SK-N-SH (cell line): ENCODE results near the gene SLC38A3. TPM values are rescaled to one million over a fixed set of nuclear protein-coding genes. Genes with fewer than 3 reads are reported as not detected.

Experiments used
- CTCF ChIA-PET: fragments of 300-600, 350-600 bp; formaldehyde crosslinking; extraction: SDS; loops from one replicate; lab custom pipeline; 2021; lab: Yijun Ruan, JAX
- POLR2A ChIA-PET: fragments of 350-600 bp; sonication (Branson Sonifier 250); formaldehyde crosslinking; extraction: SDS; loops from one replicate; lab custom pipeline; 2020; ENCODE audit warnings: antibody characterized with exemption, inconsistent platforms; lab: Yijun Ruan, JAX
- DNase-seq: peaks from one replicate; pipeline ENCODE4 v3.0.0; 2012
- H2AFZ ChIP-seq: fragments of 200-600 bp; sonication (generic); 2 replicates; pipeline ENCODE4 v1.8.1; 2016; ENCODE audit warnings: antibody characterized with exemption, mild to moderate bottlenecking, low read depth
- H3F3A ChIP-seq: fragments of 200-600 bp; sonication (generic); replicated peaks from 2 replicates; pipeline ENCODE3; 2016; ENCODE audit warnings: antibody characterized with exemption, mild to moderate bottlenecking; ENCODE audit not compliant: insufficient read depth
- H3K27ac ChIP-seq, 2 experiments: fragments of 200-500 bp in 1 of 2; fragments of 200-600 bp in 1 of 2; sonication (Bioruptor generic) in 1 of 2; sonication (generic), shearing (Covaris generic) in 1 of 2; 2 replicates each; pipeline versions ENCODE4 v1.5.1 to v1.6.1; 2014 to 2016; ENCODE audit warnings: low read depth in 2 of 2, inconsistent platforms in 1 of 2, low read length in 1 of 2, mild to moderate bottlenecking in 1 of 2, mixed read lengths in 1 of 2
- H3K27me3 ChIP-seq: fragments of 200-600 bp; sonication (generic), shearing (Covaris generic); 2 replicates; pipeline ENCODE4 v1.6.1; 2016; ENCODE audit warnings: mixed run types; ENCODE audit not compliant: insufficient read depth
- H3K36me3 ChIP-seq, 2 experiments: fragments of 200-500 bp in 1 of 2; fragments of 200-600 bp in 1 of 2; sonication (Bioruptor generic) in 1 of 2; sonication (generic) in 1 of 2; replicated peaks in 1 of 2; 2 replicates each; pipeline versions ENCODE3 to v1.5.1; 2014 to 2016; ENCODE audit warnings: low read length in 1 of 2, mild to moderate bottlenecking in 1 of 2; ENCODE audit not compliant: insufficient read depth in 2 of 2, control insufficient read depth in 1 of 2
- H3K4me1 ChIP-seq, 2 experiments: fragments of 200-500 bp in 1 of 2; fragments of 200-600 bp in 1 of 2; sonication (Bioruptor generic) in 1 of 2; sonication (generic), shearing (Covaris generic) in 1 of 2; 2 replicates each; pipeline versions ENCODE4 v1.5.1 to v1.6.1; 2014 to 2016; ENCODE audit warnings: low read depth in 1 of 2, low read length in 1 of 2, mixed run types in 1 of 2; ENCODE audit not compliant: insufficient read depth in 2 of 2, control insufficient read depth in 1 of 2
- H3K4me2 ChIP-seq: fragments of 200-600 bp; sonication (generic), shearing (Covaris generic); 2 replicates; pipeline ENCODE4 v1.6.1; 2017; ENCODE audit warnings: mixed run types
- H3K4me3 ChIP-seq, 2 experiments: fragments of 200-500 bp in 1 of 2; fragments of 200-600 bp in 1 of 2; sonication (Bioruptor generic) in 1 of 2; sonication (generic), shearing (Covaris generic) in 1 of 2; 2 replicates each; pipeline versions ENCODE4 v1.5.1 to v1.8.1; 2014 to 2016; ENCODE audit warnings: low read depth in 2 of 2, inconsistent platforms in 1 of 2, low read length in 1 of 2, mild to moderate bottlenecking in 1 of 2, mixed read lengths in 1 of 2, moderate library complexity in 1 of 2
- H3K79me2 ChIP-seq: fragments of 200-600 bp; sonication (generic); 2 replicates; pipeline ENCODE4 v1.8.1; 2017; ENCODE audit warnings: mild to moderate bottlenecking; ENCODE audit not compliant: insufficient read depth
- H3K9ac ChIP-seq: fragments of 200-600 bp; sonication (generic); 2 replicates; pipeline ENCODE4 v1.6.1; 2017; ENCODE audit warnings: mixed run types
- H3K9me2 ChIP-seq: fragments of 200-600 bp; sonication (generic); 2 replicates; pipeline ENCODE4 v1.6.1; 2017; ENCODE audit warnings: mixed run types
- H3K9me3 ChIP-seq: fragments of 200-600 bp; sonication (generic); 2 replicates; pipeline ENCODE4 v1.6.1; 2017; ENCODE audit warnings: mixed run types, mild to moderate bottlenecking, moderate library complexity
- H4K20me1 ChIP-seq: fragments of 200-600 bp; sonication (generic); 2 replicates; pipeline ENCODE4 v1.6.1; 2017; ENCODE audit warnings: mild to moderate bottlenecking, mixed run types; ENCODE audit not compliant: insufficient read depth
- FOSL2 ChIP-seq: IDR thresholded peaks from 2 replicates; pipeline ENCODE4 v1.4.0; 2012; ENCODE audit warnings: low read depth, mild to moderate bottlenecking, moderate library complexity, borderline replicate concordance
- GABPA ChIP-seq: IDR thresholded peaks from 2 replicates; pipeline ENCODE4 v1.4.0; 2012; ENCODE audit warnings: low read depth, mild to moderate bottlenecking
- IRF3 ChIP-seq: fragments of 150-350 bp; IDR thresholded peaks from 2 replicates; pipeline ENCODE4 v1.6.1; 2016; ENCODE audit warnings: mild to moderate bottlenecking, low read depth, low read length
- MXI1 ChIP-seq: IDR thresholded peaks from 2 replicates; pipeline ENCODE4 v1.6.1; 2012; ENCODE audit warnings: mild to moderate bottlenecking, low read depth, low read length, improper control_type of control experiment
- NFIC ChIP-seq: IDR thresholded peaks from 2 replicates; pipeline ENCODE4 v1.4.0; 2012; ENCODE audit warnings: borderline replicate concordance
- PBX3 ChIP-seq: IDR thresholded peaks from 2 replicates; pipeline ENCODE4; 2012
- REST ChIP-seq: IDR thresholded peaks from 2 replicates; pipeline ENCODE4 v1.6.1; 2012; ENCODE audit warnings: mild to moderate bottlenecking, low read depth, low read length, moderate library complexity
- SMC3 ChIP-seq: IDR thresholded peaks from 2 replicates; pipeline ENCODE4 v1.6.1; 2012; ENCODE audit warnings: low read depth, low read length, improper control_type of control experiment
- TCF12 ChIP-seq: IDR thresholded peaks from 2 replicates; pipeline ENCODE4 v1.4.0; 2012
- USF1 ChIP-seq: IDR thresholded peaks from 2 replicates; pipeline ENCODE4 v1.4.0; 2012; ENCODE audit warnings: low read depth, borderline replicate concordance
- YY1 ChIP-seq: IDR thresholded peaks from 2 replicates; pipeline ENCODE4 v1.4.0; 2012; ENCODE audit warnings: low read depth, mild to moderate bottlenecking
- WGBS: methylation state at CpG from one replicate; pipeline ENCODE4 v1.1.6; 2017; ENCODE audit warnings: low lambda C conversion rate; 5-methylcytosine and 5-hydroxymethylcytosine counted together
- polyA plus RNA-seq, 3 experiments: library from polyadenylated mRNA; depleted of rRNA; stranded (reverse); fragments of >200 nt; gene quantifications; 2 replicates each; pipeline ENCODE4 v1.2.3, GENCODE V29; 2012

The SLC38A3 gene
- polyA plus RNA-seq, 1 of the 3 experiments (the other 2 are of a cell fraction): 0.84 TPM

- TF ChIP-seq MXI1 (no peak; the same call in 1 of the 2 replicates), FOSL2 (no peak), GABPA (peak; percentile 70)
- H3K4me1 ChIP-seq: peaks cover 35 to 36% of the 10 kb centered on the region in 2 experiments; a peak in 3 of 4 replicates
- no peaks in the 10 kb centered on the region for H3K9me3 ChIP-seq
- H2AFZ ChIP-seq: no peak overlapping the region
- H4K20me1 ChIP-seq: peaks cover 91% of the 10 kb centered on the region
- ChIA-PET CTCF (interaction anchor here (0.6 to 61.6 kb wide), 30 partner anchors 12 to 370 kb away, joined by 3 to 1375 read pairs (median 5); partner anchors contain the start of genes GNAI2, GNAT1, IFRD2 and SLC38A3), POLR2A (interaction anchor here (1.0 to 1.5 kb wide), 4 partner anchors 11 to 65 kb away, joined by 3 to 4 read pairs (median 4); partner anchors contain the start of gene GNAI2)
- DNase-seq: peak; percentile 50
- peaks cover 100% of the 10 kb centered on the region for H3K79me2 ChIP-seq
- H3F3A ChIP-seq: peaks cover 41% of the 10 kb centered on the region
- H3K27me3 ChIP-seq: no peaks in the 10 kb centered on the region
- H3K27ac ChIP-seq: peak overlapping the region; percentile 72 to 89
- H3K4me3 ChIP-seq: peak overlapping the region; percentile 46 to 57; a peak in 3 of 4 replicates
- H3K9me2 ChIP-seq: no peaks in the 10 kb centered on the region
- H3K9ac ChIP-seq: peak overlapping the region; percentile 55; the same call in 1 of the 2 replicates
- H3K4me2 ChIP-seq: peak overlapping the region; percentile 73
- peaks cover 0 to 15% of the 10 kb centered on the region in 2 experiments for H3K36me3 ChIP-seq
- 23% methylated on average over 9 of the region's 10 CpGs for WGBS
Measured at GRCh38 chr3:50246517-50246954, 41.5 kb downstream of the SLC38A3 start.

GRCh38 chr3:50248387-50248786, 43.3 kb downstream of the SLC38A3 start:
- DNase-seq: no peak
- POLR2A ChIA-PET: no interaction called here
- Histone ChIP-seq H3K27ac (peak overlapping the region in 1 of 2 experiments; percentile 22; a peak in 2 of 4 replicates), H3K4me2 (peak overlapping the region; percentile 47), H4K20me1 (peaks cover 91% of the 10 kb centered on the region), H2AFZ (no peak overlapping the region), H3K9ac (peak overlapping the region; percentile 19), H3K9me3 (no peaks in the 10 kb centered on the region), H3F3A (peaks cover 37% of the 10 kb centered on the region), H3K27me3 (no peaks in the 10 kb centered on the region), H3K79me2 (peaks cover 100% of the 10 kb centered on the region), H3K4me1 (peaks cover 27 to 42% of the 10 kb centered on the region in 2 experiments; a peak in 3 of 4 replicates), H3K9me2 (no peaks in the 10 kb centered on the region), H3K36me3 (peaks cover 5 to 20% of the 10 kb centered on the region in 2 experiments), H3K4me3 (no peak overlapping the region)
- WGBS: 11% methylated on average over 2 of the region's 3 CpGs
- peak; percentile 48; the same call in 1 of the 2 replicates for TF ChIP-seq PBX3
- TF ChIP-seq YY1: no peak
- CTCF ChIA-PET: interaction anchor here (1.1 to 61.6 kb wide), 5 partner anchors 10 to 62 kb away, joined by 3 to 1375 read pairs (median 180); partner anchors contain the start of genes GNAI2 and GNAT1

GRCh38 chr3:50249457-50249856, 44.4 kb downstream of the SLC38A3 start:
- Histone ChIP-seq H3K36me3 (peaks cover 5 to 26% of the 10 kb centered on the region in 2 experiments), H3K4me3 (no peak overlapping the region), H3K4me2 (no peak overlapping the region), H3K27me3 (no peaks in the 10 kb centered on the region), H3K4me1 (peaks cover 27 to 42% of the 10 kb centered on the region in 2 experiments; a peak in 3 of 4 replicates), H3K79me2 (peaks cover 98% of the 10 kb centered on the region), H3K9ac (no peak overlapping the region), H4K20me1 (peaks cover 91% of the 10 kb centered on the region), H2AFZ (no peak overlapping the region), H3K9me3 (no peaks in the 10 kb centered on the region), H3K27ac (no peak overlapping the region), H3K9me2 (no peaks in the 10 kb centered on the region), H3F3A (peaks cover 27% of the 10 kb centered on the region)
- DNase-seq: no peak
- 96% methylated on average over 3 of the region's 5 CpGs for WGBS
- ChIA-PET CTCF (interaction anchor here (1.0 to 61.6 kb wide), 7 partner anchors 9 to 129 kb away, joined by 3 to 1375 read pairs (median 6); partner anchors contain the start of genes GNAI2 and GNAT1), POLR2A (interaction anchor here (1.1 kb wide), 1 partner anchor 11 kb away, joined by 4 read pairs; no protein-coding TSS in a partner anchor)
- TF ChIP-seq REST (no peak), TCF12 (no peak), PBX3 (no peak), FOSL2 (no peak), SMC3 (no peak), USF1 (no peak), NFIC (no peak), IRF3 (no peak)
